GM03348 (cell line): Measurements from ENCODE around the gene GRB10.

ENCODE experiments used
- DNase-seq: peaks from one replicate; pipeline ENCODE4 v3.0.0; 2012; ENCODE audit warnings: low spot score

GRB10 gene

GRCh38 chr7:50688226-50688590 is 94.5 kb downstream of the GRB10 start:
- no peak for DNase-seq

- DNase-seq = peak; percentile 79
These were observed 95.0 kb downstream of the GRB10 start for GRCh38 chr7:50687575-50688225.

DNA sequence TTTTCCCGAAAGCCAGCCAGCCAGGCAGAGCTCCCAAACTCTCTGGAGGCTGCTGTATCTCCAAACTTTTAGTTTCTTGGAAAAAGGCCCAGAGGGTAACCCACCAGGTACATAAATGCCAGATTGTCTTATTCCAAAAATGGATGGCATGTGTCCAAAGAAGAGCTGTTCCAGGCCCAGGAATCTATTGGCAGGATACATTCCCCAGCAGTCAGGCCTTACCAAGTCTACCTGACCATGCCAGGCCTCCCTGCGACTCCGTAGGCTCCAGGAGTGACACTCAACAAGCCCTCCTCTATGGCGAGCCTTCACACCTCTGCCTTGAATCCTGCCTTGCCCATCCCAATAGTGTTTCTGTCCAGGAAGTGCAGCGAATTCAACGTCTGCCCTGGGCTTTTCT is 95.6 kb downstream of the GRB10 start:
- DNase-seq = no peak

DNA sequence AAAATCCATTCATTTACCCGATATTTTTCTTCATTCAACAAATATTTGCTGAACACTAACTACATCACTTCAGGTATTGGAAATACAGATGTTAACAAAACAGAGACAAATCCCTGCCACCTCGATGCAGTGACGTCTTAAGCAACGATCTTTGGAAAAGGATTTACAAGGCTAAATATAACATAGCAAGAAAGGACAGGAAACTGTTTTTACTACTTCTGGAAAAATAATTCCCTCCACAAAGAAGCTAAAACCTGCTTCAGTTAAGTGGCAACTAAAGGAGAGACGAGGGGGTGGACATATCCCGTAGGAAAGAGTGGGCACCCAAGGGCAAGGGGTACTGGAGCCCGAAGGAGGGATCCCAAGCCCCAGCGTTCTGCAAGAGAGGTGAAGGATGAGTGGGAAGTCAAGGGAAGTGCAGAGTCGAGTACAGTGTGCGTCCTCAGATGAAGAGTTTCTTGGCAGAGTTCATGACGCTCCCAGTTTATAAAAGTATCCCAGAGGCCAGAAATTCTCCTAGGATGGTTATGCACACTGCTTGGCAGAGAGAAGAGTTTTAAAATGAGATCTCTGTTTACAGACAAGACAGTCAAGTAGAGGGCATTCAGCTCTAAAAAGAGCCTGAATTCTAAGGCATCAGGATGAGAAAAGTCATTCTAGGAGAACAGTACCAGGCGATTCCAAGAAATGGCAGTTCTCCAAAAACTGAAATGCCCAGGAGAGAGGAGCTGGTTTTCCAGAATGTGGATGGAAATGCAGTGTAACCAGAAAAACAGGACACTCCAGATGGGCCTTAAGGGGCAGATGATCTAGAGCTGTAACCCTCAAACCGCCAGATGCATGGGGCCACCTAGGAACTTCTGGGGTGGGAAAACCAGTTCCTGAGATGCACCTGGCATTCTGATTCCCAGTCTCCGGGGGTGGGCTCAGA is 97.3 kb downstream of the GRB10 start:
- DNase-seq = no peak

DNA sequence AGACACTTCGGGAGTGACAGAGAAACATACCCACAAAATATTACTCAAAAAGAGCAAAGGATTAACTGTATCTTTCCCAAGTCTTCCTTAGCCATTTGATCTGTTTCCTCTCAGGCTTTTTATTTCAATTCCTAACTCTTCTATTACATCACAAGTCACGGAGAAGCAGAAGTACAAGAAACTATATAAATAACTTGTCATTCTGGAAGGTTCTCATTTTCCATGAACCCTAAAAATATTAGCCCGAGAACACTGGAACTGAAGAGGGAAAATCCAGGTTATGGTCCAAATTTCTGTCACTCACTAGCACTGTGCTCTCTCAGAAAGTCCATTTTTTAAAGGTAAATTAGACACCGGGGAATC is 98.0 kb downstream of the GRB10 start:
- DNase-seq = no peak

- DNase-seq = no peak
These were observed 98.5 kb downstream of the GRB10 start for GRCh38 chr7:50684011-50684712.

- no peak for DNase-seq
These were observed 100.1 kb downstream of the GRB10 start for GRCh38 chr7:50682573-50682972.

GRCh38 chr7:50682079-50682478 is 100.6 kb downstream of the GRB10 start:
- no peak for DNase-seq

DNA sequence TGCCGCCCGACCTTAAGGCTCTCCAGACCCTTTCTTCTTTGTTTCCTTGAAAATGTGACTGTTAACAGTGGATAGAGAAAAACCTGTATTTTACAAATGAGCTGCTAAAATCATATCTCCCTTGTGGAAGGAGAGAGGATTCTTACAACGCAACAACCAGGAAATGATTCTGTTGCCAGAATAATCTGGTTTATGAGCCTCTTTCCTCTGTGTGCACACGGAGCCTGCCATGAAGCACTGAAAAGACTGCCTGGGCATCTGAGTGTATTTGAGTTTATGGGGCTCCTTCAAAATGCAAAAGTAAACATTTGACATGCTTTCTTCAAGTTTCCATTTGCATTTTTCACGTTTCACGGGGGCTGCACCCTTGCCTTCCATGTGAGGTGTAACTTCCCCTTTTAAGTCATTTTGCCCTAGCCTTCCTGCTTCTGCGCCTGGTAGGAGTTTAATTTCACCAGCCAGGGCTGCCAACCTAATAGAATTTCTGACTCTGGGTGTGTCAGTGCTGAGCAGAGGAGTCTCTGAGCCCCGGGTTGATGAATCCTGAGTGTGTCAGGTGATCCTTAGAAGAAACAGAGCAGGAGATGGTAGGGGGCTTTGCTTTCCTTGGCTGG is 101.2 kb downstream of the GRB10 start:
- DNase-seq = no peak

DNA sequence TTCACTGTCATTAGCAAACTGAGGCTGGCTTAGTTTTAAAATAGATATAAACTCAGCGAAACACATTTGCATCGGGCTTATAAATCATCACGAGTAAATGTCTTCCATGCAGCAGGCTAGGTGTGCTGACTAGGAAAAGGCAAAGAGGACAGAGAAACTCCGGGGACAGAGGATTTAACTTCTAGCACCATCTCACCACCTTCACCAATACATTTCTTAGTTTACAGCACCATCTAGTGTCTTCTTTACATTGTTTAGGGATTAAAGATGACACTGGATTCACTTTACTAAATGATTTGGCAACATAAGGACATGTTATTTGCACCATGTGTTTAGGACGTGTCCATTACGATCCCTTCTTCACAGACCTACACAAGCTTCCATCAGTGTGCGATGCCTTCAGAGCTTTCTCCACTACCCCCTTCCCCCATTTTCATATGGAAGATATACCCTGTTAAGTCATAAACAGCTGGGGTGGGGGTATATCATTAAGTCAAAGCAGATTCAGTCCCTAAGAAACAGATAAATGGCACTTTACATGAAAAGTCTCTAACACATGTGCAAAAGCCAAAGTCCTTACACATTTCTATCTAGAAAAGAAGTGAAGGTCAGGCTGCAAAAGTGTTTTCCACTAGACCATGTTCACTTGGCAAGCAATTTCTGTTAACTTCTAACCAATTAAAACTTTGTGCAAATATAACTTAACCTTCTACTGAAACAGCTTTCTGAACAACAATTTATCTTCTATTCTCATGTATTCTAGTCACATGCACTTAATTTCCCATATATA is 103.3 kb downstream of the GRB10 start:
- DNase-seq = peak; percentile 55

GRCh38 chr7:50678586-50678985 is 104.1 kb downstream of the GRB10 start:
- no peak for DNase-seq

GRCh38 chr7:50677638-50677996 is 105.1 kb downstream of the GRB10 start:
- no peak for DNase-seq

DNA sequence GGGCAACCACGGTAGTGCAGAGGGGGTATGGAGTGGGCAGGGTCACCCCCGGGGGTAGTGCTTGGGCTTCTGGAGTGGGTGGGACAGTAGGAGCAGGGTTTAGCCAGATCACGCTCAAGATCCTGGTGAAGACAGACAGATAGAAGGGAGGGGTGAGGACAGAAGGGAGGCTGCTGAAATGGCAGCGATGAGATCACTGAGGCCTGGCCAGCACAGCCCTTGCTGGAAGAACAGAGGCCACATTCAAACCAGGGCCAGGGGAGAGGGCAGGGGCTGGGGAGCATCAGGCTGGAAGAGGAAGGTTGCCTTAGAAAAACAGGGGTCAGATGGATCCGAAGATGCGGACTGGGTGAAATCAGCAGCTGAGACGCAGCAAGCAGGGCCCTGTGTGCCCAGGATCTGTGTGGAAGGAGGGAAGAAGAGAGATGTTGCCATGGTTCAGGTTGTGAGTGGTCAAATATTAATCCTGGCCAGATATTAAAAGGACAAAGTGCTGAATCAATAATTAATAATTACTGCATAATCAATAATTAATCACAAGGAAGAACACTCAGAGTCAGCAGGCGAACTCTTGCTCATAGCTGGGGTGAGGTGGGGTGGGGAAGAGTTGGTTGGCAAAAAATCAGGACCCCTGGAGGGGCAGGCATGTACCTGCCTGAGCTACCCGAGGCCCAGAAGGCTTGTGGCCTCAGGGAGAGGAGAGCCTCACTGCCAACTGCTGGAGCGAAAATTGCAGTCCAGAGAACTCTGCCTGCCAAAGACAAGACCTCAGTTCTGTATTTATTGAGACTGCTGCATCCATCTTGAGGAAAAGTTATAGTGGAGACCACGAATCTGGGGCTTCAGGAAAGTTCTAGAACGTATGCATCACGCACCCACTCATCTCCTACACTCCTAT is 105.7 kb downstream of the GRB10 start:
- DNase-seq = no peak

DNA sequence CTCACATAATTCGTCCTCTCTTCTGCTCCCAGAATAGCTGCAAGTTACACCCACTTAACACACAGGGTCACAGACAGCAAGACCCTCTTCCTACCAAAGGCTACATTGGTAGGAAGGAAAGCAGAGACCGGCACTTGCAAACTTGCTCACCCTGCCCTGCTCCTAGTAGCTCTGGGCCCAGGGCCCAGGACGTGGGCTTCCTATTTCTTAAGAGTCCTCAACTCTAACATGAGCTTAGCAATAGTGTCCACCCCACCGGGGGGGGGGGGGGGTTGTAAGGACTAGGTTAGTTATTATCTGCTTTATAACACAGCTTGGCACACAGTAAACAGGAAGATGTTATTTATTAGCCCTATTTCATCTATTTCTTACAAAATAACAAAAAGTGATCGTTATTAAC is 106.6 kb downstream of the GRB10 start:
- no peak for DNase-seq

GRCh38 chr7:50674896-50675835 is 107.5 kb downstream of the GRB10 start:
- no peak for DNase-seq

- DNase-seq = no peak
These were observed 108.4 kb downstream of the GRB10 start for GRCh38 chr7:50674299-50674698.

DNA sequence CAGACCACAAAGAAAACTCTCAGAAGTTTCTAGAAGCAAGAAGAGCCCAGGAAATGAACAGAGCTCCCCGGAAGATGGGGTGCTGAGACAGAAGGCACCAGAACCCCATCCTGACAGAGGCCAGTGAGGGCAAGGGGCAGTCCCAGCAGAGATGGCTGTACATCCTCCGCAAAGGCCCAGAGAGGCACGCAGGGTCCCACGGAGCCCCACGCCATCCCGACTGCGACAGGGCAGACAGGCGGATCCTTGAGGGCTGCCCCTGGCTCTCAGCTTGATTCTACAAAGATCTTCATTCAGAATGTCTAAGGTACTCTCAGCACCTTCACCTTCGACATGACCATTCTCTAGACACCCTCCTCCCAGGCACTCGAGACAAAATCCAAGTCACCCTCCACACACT is 109.6 kb downstream of the GRB10 start:
- no peak for DNase-seq

DNA sequence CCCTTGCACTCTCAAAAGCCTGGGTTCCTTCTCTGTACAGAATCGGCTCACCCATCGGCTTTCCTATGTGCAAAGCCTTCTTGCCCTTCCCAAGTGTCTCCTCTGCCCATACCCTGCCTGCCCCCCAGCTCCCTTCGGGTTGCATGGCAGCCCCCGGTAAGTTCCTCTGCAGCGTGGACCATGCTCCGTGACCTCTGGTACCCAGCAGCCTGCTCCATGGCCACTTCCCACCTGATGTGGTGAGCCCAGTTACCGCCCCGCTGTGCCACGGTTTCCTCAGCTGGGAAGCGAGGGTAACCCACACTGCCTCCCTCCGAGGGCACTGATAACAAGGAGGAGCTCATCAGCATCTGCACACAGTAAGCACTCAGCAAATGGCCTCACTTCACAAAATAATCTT is 110.7 kb downstream of the GRB10 start:
- no peak for DNase-seq

GRCh38 chr7:50671386-50671785 is 111.3 kb downstream of the GRB10 start:
- no peak for DNase-seq

- no peak for DNase-seq
These were observed 112.8 kb downstream of the GRB10 start for GRCh38 chr7:50669890-50670289.
